H1 (cell line): ENCODE data around the gene SLC7A5.

ENCODE experiments used
- ATF3 ChIP-seq: IDR thresholded peaks from 2 replicates; pipeline ENCODE4 v1.6.1; 2011; ENCODE audit warnings: low read depth, mild to moderate bottlenecking, low read length; ENCODE audit not compliant: insufficient read depth
- CTCF ChIP-seq, 3 experiments: IDR thresholded peaks; 1 replicate in 2 of 3; 2 replicates in 1 of 3; pipeline versions ENCODE4 v1.5.1 to v1.6.1; 2011; ENCODE audit warnings: low read length in 3 of 3, mild to moderate bottlenecking in 3 of 3, inconsistent platforms in 2 of 3, low read depth in 1 of 3, moderate library complexity in 1 of 3; ENCODE audit not compliant: insufficient read depth in 1 of 3; ENCODE audit errors: control extremely low read depth in 1 of 3
- EGR1 ChIP-seq: IDR thresholded peaks from 2 replicates; pipeline ENCODE4 v1.6.1; 2011; ENCODE audit warnings: low read depth, low read length, borderline replicate concordance
- EP300 ChIP-seq, 2 experiments: IDR thresholded peaks; 1 replicate in 1 of 2; 2 replicates in 1 of 2; pipeline ENCODE4 v1.6.1; 2011 to 2012; ENCODE audit warnings: low read depth in 2 of 2, low read length in 2 of 2, mild to moderate bottlenecking in 2 of 2, borderline replicate concordance in 1 of 2, inconsistent platforms in 1 of 2, moderate library complexity in 1 of 2
- FOSL1 ChIP-seq: IDR thresholded peaks from 2 replicates; pipeline ENCODE4 v1.6.1; 2011; ENCODE audit warnings: mild to moderate bottlenecking, low read depth, low read length, moderate library complexity; ENCODE audit not compliant: insufficient read depth
- KDM1A ChIP-seq: fragments of 200-600, 300-600 bp; sonication (generic); IDR thresholded peaks from 2 replicates; pipeline ENCODE4 v1.7.1; 2016; ENCODE audit warnings: mild to moderate bottlenecking, low read length, borderline replicate concordance
- NRF1 ChIP-seq: IDR thresholded peaks from 2 replicates; pipeline ENCODE4 v1.6.1; 2011; ENCODE audit warnings: mild to moderate bottlenecking, low read depth, low read length, improper control_type of control experiment
- POLR2A ChIP-seq, 2 experiments: IDR thresholded peaks; 1 replicate in 1 of 2; 2 replicates in 1 of 2; pipeline ENCODE4 v1.6.1; 2011; ENCODE audit warnings: low read depth in 2 of 2, low read length in 2 of 2, mild to moderate bottlenecking in 2 of 2; ENCODE audit errors: control extremely low read depth in 1 of 2
- POLR2AphosphoS5 ChIP-seq: IDR thresholded peaks from 2 replicates; pipeline ENCODE4 v1.6.1; 2011; ENCODE audit warnings: low read depth, low read length
- RAD21 ChIP-seq, 2 experiments: IDR thresholded peaks in 1 of 2; conservative IDR thresholded peaks in 1 of 2; 2 replicates each; pipeline ENCODE4 v1.6.1; 2011; ENCODE audit warnings: low read depth in 2 of 2, low read length in 2 of 2, improper control_type of control experiment in 1 of 2, inconsistent platforms in 1 of 2, mild to moderate bottlenecking in 1 of 2, moderate library complexity in 1 of 2
- SP2 ChIP-seq: IDR thresholded peaks from 2 replicates; pipeline ENCODE4 v1.6.1; 2012; ENCODE audit warnings: mild to moderate bottlenecking, low read length, inconsistent platforms
- SUZ12 ChIP-seq: fragments of 200-600 bp; sonication (generic); IDR thresholded peaks from 2 replicates; pipeline ENCODE4 v1.6.1; 2012; ENCODE audit warnings: mild to moderate bottlenecking, inconsistent platforms, low read length, moderate library complexity, mixed read lengths
- TCF12 ChIP-seq: IDR thresholded peaks from 2 replicates; pipeline ENCODE4 v1.6.1; 2011; ENCODE audit warnings: low read depth, mild to moderate bottlenecking, low read length
- ZNF274 ChIP-seq: IDR thresholded peaks from 2 replicates; pipeline ENCODE4 v1.7.0; 2012; ENCODE audit warnings: low read length, borderline replicate concordance; ENCODE audit errors: extremely low read depth

- no peak for TF ChIP-seq ATF3
- TF ChIP-seq POLR2AphosphoS5: no peak
- TF ChIP-seq SP2: no peak
- TF ChIP-seq CTCF (IDR thresholded peaks at IDR 0.05; ENCODE audit: control extremely low read depth in 1 of 3, insufficient read depth in 1 of 3, low read depth in 1 of 3, low read length in 3 of 3): no peak
- no peak for TF ChIP-seq NRF1
- TF ChIP-seq KDM1A: no peak
- TF ChIP-seq EGR1: no peak
- TF ChIP-seq TCF12: no peak
- TF ChIP-seq ZNF274: no peak
- no peak for TF ChIP-seq EP300 (IDR thresholded peaks at IDR 0.05; ENCODE audit: borderline replicate concordance in 1 of 2, low read depth in 2 of 2, low read length in 2 of 2)
- no peak for TF ChIP-seq RAD21 (IDR thresholded peaks at IDR 0.05 in 1 of 2, conservative IDR thresholded peaks at IDR 0.05 in 1 of 2; ENCODE audit: low read depth in 2 of 2, low read length in 2 of 2)
- TF ChIP-seq POLR2A (IDR thresholded peaks at IDR 0.05; ENCODE audit: control extremely low read depth in 1 of 2, low read depth in 2 of 2, low read length in 2 of 2): no peak
- no peak for TF ChIP-seq FOSL1
- no peak for TF ChIP-seq SUZ12
These were observed 12.5 kb downstream of the SLC7A5 start for GRCh38 chr16:87856791-87857228.
